ENCODE results near the gene BTBD7.

- TF ChIP-seq CTCF (IDR thresholded peaks at IDR 0.05; ENCODE audit: insufficient read depth, low read length, poor library complexity, severe bottlenecking) (no peak), EZH2phosphoT487 (conservative IDR thresholded peaks at IDR 0.05; ENCODE audit: low read length) (no peak)
Measured at GRCh38 chr14:93306812-93307211, 26.0 kb downstream of the BTBD7 start.

Measured in SU-DHL-6 (cell line).